Panc1 (cell line): ENCODE measurements around the gene PTK6. TPM values are rescaled to one million over a fixed set of nuclear protein-coding genes. Genes with fewer than 3 reads are reported as not detected.

ENCODE experiments used
- ATAC-seq: fragments of 200-7000 bp; cut with Tn5 transposase; 2 replicates; pipeline ENCODE4 v1.9.1; 2020; ENCODE audit warnings: mild to moderate bottlenecking, moderate library complexity
- BruUV-seq: library from RNA; stranded (reverse); fragments of 400-500 nt; replicated peaks from 2 replicates; lab custom pipeline; 2021; lab: Mats Ljungman, UMichigan
- CTCF ChIA-PET: fragments of 300-600 bp; sonication (Branson Sonifier 250); formaldehyde crosslinking; loops from one replicate; lab custom pipeline; 2022; ENCODE audit warnings: antibody characterized with exemption; lab: Charles Lee
- POLR2A ChIA-PET: fragments of 300-600 bp; sonication (Branson Sonifier 250); formaldehyde crosslinking; loops from one replicate; lab custom pipeline; 2022; ENCODE audit warnings: antibody characterized with exemption; lab: Charles Lee
- DNase-seq: peaks from one replicate; pipeline ENCODE4 v3.0.0-alpha.2; 2010; ENCODE audit warnings: low read depth, low spot score
- H3K27ac ChIP-seq: 2 replicates; pipeline ENCODE4 v1.5.1; 2011; ENCODE audit warnings: mild to moderate bottlenecking, low read length, inconsistent platforms
- H3K27me3 ChIP-seq: fragments of 200-500 bp; sonication (Bioruptor generic); 2 replicates; pipeline ENCODE4 v1.6.0; 2014; ENCODE audit warnings: low read length, inconsistent platforms; ENCODE audit not compliant: control insufficient read depth, insufficient read depth
- H3K36me3 ChIP-seq: fragments of 200-500 bp; sonication (Bioruptor generic); 2 replicates; pipeline ENCODE4 v1.5.1; 2014; ENCODE audit warnings: inconsistent platforms, mild to moderate bottlenecking, low read length, moderate library complexity; ENCODE audit not compliant: control insufficient read depth, insufficient read depth
- H3K4me1 ChIP-seq: 2 replicates; pipeline ENCODE4 v1.5.1; 2011; ENCODE audit warnings: inconsistent platforms, mild to moderate bottlenecking, low read length, moderate library complexity; ENCODE audit not compliant: control insufficient read depth, insufficient read depth
- H3K4me3 ChIP-seq, 2 experiments: 2 replicates each; pipeline ENCODE4 v1.5.1; 2011 to 2012; ENCODE audit warnings: low read depth in 2 of 2, low read length in 2 of 2, mild to moderate bottlenecking in 2 of 2, inconsistent platforms in 1 of 2, moderate library complexity in 1 of 2
- H3K9me3 ChIP-seq: fragments of 200-500 bp; sonication (Bioruptor generic); 2 replicates; pipeline ENCODE4 v1.5.1; 2014; ENCODE audit warnings: low read depth, mild to moderate bottlenecking, inconsistent platforms, low read length, moderate library complexity; ENCODE audit not compliant: control insufficient read depth, insufficient read depth
- POLR2AphosphoS5 ChIP-seq: IDR thresholded peaks from 2 replicates; pipeline ENCODE4 v1.6.1; 2012; ENCODE audit warnings: mild to moderate bottlenecking, low read depth, low read length, moderate library complexity
- SIN3A ChIP-seq: IDR thresholded peaks from 2 replicates; pipeline ENCODE4 v1.6.1; 2012; ENCODE audit warnings: low read depth, mild to moderate bottlenecking, low read length, moderate library complexity, borderline replicate concordance; ENCODE audit not compliant: insufficient read depth
- TCF7L2 ChIP-seq: IDR thresholded peaks from 2 replicates; pipeline ENCODE4 v1.6.1; 2011; ENCODE audit warnings: mild to moderate bottlenecking, low read depth, low read length, inconsistent platforms
- in situ Hi-C: cut with HindIII; loops from 2 replicates; pipeline ENCODE4 v1.10.0; 2016; ENCODE audit warnings: low sequenced_read_pairs, low pct_unique_long_range_greater_than_20kb
- intact Hi-C: fragments of 100-400 bp; cut with micrococcal nuclease; formaldehyde crosslinking; loops from one replicate; pipeline ENCODE4 v1.10.0; 2022; ENCODE audit not compliant: unreplicated experiment
- total RNA-seq: library from RNA; stranded (reverse); gene quantifications from one replicate; pipeline ENCODE4 v1.2.1, GENCODE V29; 2021; ENCODE audit not compliant: unreplicated experiment
- TF ChIP-seq, protein P1 (sequence below): fragments of 450-650 bp; IDR thresholded peaks from 2 replicates; pipeline ENCODE4 v1.5.1; 2017; ENCODE audit warnings: mild to moderate bottlenecking
- TF ChIP-seq, protein P2 (sequence below), 2 experiments: IDR thresholded peaks; 2 replicates each; pipeline ENCODE4 v1.6.1; 2011 to 2012; ENCODE audit warnings: low read depth in 2 of 2, control low read depth in 1 of 2, low read length in 1 of 2, mild to moderate bottlenecking in 1 of 2, moderate library complexity in 1 of 2; ENCODE audit not compliant: insufficient read depth in 1 of 2

Gene PTK6
- total RNA-seq, 1 experiment from 2014 or later, result 6.5 TPM

DNA sequence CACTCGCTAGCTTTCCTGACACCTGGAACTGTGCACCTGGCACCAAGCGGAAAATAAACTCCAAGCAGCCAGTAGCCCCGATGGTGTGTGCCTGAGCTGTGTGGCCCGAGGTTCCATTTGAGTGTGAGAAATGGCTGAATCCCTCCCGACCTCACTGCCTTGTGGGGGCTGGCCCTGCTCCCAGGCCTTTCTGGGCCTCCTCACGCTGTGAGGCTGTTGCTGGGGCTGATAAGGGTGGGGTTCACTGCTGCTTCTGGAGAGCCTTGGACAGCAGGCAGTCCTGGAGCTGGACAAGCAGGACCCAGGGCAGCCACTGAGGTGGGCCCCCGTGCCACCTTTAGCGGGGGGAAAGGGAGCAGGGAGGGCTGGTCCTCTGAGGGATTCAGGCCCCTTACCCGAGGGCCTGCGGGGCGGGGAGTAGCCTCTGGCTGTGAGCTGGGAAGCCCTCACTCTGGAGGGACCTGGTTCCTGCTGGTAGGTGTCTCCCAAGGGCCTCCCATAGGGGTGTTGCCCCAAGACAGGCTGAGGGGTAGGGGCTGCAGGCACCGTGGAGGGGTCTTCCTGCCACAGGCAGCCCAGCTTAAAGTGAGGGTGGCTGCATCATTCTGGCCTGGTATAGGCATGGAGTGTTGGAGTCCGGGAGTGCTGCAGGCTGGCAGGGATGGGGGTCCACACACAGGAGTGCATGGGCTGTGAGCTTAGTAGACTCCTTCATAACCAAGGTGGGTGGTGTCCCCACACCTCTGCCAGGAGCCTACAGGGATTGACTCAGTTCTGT, 14.9 kb downstream of the PTK6 start:
- ChIA-PET CTCF (interaction anchor here (1.1 kb wide), 1 partner anchor 41 kb away, joined by 9 read pairs; no protein-coding TSS in a partner anchor), POLR2A (no interaction called here)
- intact Hi-C loops, result no loop called here
- no peak for ATAC-seq
- Histone ChIP-seq H3K27ac (no peak overlapping the region), H3K9me3 (no peaks in the 10 kb centered on the region), H3K4me1 (peaks cover 7% of the 10 kb centered on the region), H3K27me3 (no peaks in the 10 kb centered on the region), H3K4me3 (peak overlapping the region; percentile 19 to 32), H3K36me3 (peaks cover 4% of the 10 kb centered on the region; the same call in 1 of the 2 replicates)
- in situ Hi-C loops, result no loop called here
- BruUV-seq, result no TSS peak
- DNase-seq, result no peak
- TF ChIP-seq, protein P1, sequence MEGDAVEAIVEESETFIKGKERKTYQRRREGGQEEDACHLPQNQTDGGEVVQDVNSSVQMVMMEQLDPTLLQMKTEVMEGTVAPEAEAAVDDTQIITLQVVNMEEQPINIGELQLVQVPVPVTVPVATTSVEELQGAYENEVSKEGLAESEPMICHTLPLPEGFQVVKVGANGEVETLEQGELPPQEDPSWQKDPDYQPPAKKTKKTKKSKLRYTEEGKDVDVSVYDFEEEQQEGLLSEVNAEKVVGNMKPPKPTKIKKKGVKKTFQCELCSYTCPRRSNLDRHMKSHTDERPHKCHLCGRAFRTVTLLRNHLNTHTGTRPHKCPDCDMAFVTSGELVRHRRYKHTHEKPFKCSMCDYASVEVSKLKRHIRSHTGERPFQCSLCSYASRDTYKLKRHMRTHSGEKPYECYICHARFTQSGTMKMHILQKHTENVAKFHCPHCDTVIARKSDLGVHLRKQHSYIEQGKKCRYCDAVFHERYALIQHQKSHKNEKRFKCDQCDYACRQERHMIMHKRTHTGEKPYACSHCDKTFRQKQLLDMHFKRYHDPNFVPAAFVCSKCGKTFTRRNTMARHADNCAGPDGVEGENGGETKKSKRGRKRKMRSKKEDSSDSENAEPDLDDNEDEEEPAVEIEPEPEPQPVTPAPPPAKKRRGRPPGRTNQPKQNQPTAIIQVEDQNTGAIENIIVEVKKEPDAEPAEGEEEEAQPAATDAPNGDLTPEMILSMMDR, result no peak
- TF ChIP-seq SIN3A (no peak), POLR2AphosphoS5 (no peak), TCF7L2 (no peak)
- TF ChIP-seq, protein P2, sequence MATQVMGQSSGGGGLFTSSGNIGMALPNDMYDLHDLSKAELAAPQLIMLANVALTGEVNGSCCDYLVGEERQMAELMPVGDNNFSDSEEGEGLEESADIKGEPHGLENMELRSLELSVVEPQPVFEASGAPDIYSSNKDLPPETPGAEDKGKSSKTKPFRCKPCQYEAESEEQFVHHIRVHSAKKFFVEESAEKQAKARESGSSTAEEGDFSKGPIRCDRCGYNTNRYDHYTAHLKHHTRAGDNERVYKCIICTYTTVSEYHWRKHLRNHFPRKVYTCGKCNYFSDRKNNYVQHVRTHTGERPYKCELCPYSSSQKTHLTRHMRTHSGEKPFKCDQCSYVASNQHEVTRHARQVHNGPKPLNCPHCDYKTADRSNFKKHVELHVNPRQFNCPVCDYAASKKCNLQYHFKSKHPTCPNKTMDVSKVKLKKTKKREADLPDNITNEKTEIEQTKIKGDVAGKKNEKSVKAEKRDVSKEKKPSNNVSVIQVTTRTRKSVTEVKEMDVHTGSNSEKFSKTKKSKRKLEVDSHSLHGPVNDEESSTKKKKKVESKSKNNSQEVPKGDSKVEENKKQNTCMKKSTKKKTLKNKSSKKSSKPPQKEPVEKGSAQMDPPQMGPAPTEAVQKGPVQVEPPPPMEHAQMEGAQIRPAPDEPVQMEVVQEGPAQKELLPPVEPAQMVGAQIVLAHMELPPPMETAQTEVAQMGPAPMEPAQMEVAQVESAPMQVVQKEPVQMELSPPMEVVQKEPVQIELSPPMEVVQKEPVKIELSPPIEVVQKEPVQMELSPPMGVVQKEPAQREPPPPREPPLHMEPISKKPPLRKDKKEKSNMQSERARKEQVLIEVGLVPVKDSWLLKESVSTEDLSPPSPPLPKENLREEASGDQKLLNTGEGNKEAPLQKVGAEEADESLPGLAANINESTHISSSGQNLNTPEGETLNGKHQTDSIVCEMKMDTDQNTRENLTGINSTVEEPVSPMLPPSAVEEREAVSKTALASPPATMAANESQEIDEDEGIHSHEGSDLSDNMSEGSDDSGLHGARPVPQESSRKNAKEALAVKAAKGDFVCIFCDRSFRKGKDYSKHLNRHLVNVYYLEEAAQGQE (IDR thresholded peaks at IDR 0.05; ENCODE audit: insufficient read depth in 1 of 2, low read depth in 2 of 2, low read length in 1 of 2), result no peak

DNA sequence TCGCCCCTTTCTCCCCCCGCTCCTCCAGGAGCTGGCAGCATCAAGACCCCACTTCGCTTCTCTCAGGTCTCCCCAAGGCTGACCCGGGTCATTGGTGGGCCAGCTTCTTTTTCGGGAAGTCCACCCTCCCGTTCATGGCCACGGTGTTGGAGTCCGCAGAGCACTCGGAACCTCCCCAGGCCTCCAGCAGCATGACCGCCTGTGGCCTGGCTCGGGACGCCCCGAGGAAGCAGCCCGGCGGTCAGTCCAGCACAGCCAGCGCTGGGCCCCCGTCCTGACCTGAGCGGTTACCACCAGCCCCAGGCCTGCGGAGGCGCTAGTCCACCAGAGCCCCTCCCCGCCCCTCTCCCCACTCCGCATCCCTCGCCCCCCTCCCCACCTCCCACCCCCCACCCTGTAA, 15.6 kb downstream of the PTK6 start:
- CTCF ChIA-PET, result interaction anchor here (0.6 to 1.5 kb wide), 3 partner anchors 16 to 86 kb away, joined by 7 to 10 read pairs (median 9); partner anchors contain the start of gene PTK6
- DNase-seq, result no peak

More for the DNA sequence above, 15.6 kb downstream of the PTK6 start:
- H3K4me1 ChIP-seq, result peaks cover 7% of the 10 kb centered on the region
- ATAC-seq, result no peak
- H3K4me3 ChIP-seq, result peak overlapping the region; percentile 79 to 80
- no TSS peak for BruUV-seq
- POLR2A ChIA-PET, result interaction anchor here (0.6 to 1.9 kb wide), 3 partner anchors 10 to 33 kb away, joined by 3 to 5 read pairs (median 4); partner anchors contain the start of gene PTK6
- intact Hi-C loops (no loop called here), in situ Hi-C loops (no loop called here)
- no peak for TF ChIP-seq POLR2AphosphoS5
- no peak for TF ChIP-seq TCF7L2
- TF ChIP-seq, protein P1, result no peak
- no peak for TF ChIP-seq SIN3A
- TF ChIP-seq, protein P2 (IDR thresholded peaks at IDR 0.05; ENCODE audit: insufficient read depth in 1 of 2, low read depth in 2 of 2, low read length in 1 of 2), result no peak
- H3K27ac ChIP-seq, result peak overlapping the region; percentile 77
- peaks cover 4% of the 10 kb centered on the region; the same call in 1 of the 2 replicates for H3K36me3 ChIP-seq
- no peaks in the 10 kb centered on the region for H3K9me3 ChIP-seq
- no peaks in the 10 kb centered on the region for H3K27me3 ChIP-seq
